ENCODE data around the gene KITLG. TPM values are rescaled to one million over a fixed set of nuclear protein-coding genes. Genes with fewer than 3 reads are reported as not detected.

KITLG gene
- total and polyA plus RNA-seq, 2 of the 8 experiments (the other 6 are each of a cell fraction or from before 2014, with no cell fraction given), result 1.3 to 7.8 TPM

DNA sequence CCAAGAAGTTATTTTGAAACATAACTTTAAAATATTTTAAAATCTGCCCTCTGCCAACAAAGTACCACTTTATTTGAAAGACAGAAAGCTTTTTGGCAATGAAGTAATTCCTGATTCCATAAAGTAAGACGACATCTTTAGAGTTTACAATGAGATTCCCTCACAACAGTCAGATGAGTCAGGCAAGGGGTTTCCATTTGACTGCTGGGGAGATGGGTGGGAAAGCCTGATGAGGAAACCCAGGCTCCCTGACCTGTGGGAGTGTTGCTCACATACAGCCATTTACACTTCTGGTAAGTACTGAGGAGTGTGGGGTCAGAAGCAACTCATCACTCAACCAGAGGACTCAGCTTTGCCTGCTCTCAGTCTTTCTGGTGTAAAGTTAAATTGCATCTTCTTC lies 10.2 kb downstream of the KITLG start (continued):
- TF ChIP-seq HDAC2 (IDR thresholded peaks at IDR 0.05; ENCODE audit: borderline replicate concordance in 1 of 2, low read depth in 2 of 2, low read length in 2 of 2) (no peak), SIRT6 (IDR thresholded peaks at IDR 0.05; ENCODE audit: low read length) (no peak), SAP30 (IDR thresholded peaks at IDR 0.05; ENCODE audit: insufficient read depth, insufficient replicate concordance, low read length) (no peak)
